Measurements from ENCODE around the gene FER1L5.

FER1L5 gene

DNA sequence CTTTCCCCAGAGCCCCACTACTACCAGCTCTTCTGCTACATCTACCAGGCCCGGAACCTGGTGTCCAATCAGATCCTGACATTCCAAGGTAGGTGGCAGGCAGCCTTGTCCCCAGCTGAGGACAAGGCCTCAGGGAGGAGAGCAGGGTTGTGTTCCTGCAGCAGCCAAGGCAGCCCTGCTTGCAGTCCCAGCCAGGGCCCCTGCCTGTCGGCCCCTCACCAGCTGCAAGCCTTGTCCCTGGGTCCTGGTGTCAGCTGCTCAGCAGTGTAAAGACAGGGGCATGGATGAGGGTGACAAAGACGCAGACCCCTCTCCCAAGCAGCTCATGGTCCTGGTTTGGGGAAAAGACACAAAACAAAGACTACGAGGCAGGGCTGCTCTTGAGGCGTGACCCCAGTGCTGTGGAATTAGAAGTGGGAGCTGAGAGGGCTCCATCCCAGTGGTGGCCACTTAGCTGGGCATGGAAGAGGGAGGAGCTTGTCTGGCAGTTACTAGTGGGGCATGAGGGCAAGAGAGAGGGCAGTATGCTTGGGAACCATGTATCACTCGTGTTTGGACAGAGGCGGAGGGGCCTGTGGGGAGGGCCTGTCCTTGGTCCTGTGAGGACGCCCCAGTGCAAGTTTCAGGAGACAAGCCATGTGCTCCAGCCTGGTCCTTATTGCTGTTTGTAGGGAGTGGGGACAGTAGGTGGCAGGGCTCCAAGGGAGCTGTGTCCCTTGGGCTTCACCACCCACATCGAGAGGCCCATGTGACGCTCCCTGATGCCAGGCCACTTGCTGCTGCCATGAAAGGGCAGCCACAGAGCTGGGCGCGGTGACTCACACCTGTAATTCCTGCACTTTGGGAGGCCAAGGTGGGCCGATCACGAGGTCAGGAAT, 49.8 kb downstream of the FER1L5 start:
- no peak overlapping the region for H3K4me3 ChIP-seq (ENCODE audit: low read depth, low read length)
- TF ChIP-seq, protein P1, sequence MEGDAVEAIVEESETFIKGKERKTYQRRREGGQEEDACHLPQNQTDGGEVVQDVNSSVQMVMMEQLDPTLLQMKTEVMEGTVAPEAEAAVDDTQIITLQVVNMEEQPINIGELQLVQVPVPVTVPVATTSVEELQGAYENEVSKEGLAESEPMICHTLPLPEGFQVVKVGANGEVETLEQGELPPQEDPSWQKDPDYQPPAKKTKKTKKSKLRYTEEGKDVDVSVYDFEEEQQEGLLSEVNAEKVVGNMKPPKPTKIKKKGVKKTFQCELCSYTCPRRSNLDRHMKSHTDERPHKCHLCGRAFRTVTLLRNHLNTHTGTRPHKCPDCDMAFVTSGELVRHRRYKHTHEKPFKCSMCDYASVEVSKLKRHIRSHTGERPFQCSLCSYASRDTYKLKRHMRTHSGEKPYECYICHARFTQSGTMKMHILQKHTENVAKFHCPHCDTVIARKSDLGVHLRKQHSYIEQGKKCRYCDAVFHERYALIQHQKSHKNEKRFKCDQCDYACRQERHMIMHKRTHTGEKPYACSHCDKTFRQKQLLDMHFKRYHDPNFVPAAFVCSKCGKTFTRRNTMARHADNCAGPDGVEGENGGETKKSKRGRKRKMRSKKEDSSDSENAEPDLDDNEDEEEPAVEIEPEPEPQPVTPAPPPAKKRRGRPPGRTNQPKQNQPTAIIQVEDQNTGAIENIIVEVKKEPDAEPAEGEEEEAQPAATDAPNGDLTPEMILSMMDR (IDR thresholded peaks at IDR 0.05; ENCODE audit: control insufficient read depth, extremely low read depth, insufficient read depth): no peak
- no peak for DNase-seq (ENCODE audit: low read depth)

DNA sequence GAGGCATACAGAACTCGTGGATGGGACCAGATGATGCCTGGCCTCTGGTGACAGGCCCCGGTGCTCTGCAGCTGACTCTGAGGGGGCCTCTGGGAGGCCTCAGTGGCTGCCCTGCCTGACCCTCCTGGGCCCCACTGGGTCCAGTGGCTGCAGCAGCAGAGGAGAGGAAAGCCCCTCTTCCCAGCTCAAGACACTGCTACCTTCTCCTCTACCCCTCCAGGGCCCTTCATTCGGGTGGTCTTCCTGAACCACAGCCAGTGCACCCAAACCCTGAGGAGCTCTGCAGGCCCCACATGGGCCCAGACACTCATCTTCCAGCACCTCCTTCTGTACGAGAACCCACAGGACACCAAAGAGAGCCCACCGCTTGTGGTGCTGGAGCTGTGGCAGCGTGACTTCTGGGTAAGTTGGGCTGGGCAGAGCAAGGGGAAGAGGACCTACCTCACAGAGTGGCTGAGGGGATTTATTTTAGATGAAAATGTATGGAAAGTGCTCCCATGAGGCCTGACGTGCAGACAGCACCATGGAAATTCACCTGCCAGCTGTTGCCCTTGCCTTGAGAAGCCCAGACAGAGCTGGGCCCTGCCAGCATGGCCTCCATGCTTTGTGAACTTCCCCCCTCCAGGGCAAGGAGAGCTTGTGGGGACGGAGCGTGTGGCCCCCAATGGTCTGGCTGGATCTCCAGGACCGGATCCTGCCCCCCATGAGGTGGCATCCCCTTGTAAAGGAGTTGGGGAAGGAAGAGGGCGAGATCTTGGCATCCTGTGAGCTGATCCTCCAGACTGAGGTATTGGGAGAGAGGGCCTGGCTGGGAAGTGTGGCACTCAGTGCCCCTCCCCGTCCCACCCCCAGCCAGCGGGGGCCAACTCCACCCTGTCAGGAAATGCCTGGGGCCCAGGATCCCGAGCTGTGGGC, 51.0 kb downstream of the FER1L5 start:
- no peak for DNase-seq (ENCODE audit: low read depth)
- H3K4me3 ChIP-seq (ENCODE audit: low read depth, low read length): no peak overlapping the region
- TF ChIP-seq, protein P1 (IDR thresholded peaks at IDR 0.05; ENCODE audit: control insufficient read depth, extremely low read depth, insufficient read depth): no peak

DNA sequence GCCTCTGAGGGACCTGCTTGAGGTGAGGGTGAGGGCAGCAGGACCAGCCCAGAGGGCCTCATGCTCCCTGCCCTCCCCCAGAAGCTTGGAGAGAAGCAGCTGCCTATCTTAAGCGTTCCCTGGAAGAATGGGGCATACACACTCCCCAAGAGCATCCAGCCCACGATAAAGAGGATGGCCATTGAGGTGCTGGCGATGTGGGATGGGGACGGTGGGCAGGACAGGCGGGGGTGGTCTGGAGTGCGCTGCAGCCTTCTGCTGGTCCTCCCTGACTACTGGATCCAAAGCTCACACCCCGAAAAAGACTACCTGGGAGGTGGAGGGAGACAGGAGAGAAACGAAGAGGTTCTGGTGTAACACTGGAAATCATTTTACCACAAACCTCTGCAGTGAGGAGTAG, 51.7 kb downstream of the FER1L5 start:
- TF ChIP-seq, protein P1 (IDR thresholded peaks at IDR 0.05; ENCODE audit: control insufficient read depth, extremely low read depth, insufficient read depth): no peak
- DNase-seq (ENCODE audit: low read depth): no peak
- H3K4me3 ChIP-seq (ENCODE audit: low read depth, low read length): no peak overlapping the region

DNA sequence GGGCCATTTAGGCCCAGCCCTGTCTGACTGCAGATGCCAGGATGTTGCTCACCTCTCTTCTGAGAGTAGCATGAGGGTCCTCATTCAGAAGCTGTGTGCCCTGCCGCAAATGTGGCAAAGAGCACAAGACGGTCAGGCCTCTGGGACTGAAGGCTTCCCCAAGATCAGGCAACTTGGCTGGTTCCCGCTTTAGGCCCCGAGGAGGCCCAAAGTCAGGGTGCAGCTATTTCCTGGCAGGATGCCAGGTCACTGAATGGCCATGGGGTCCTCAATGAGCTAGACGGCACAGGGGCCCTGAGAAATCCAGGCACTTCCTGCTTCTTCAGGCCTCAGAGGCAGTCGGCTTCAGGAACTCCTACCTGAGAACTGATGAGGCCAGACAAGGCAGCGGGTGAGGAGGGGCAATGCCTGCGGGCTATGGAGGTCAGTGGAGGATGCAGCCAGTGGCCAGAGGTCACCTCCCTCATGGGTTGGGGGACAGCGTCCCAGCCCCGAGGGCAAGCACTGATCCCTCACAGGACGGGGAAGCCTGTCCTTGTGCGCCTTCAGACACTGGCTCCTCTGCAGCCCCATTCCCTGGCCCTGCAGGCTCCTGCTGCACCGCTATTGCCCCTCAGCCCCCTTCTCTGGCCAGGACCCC, 52.4 kb downstream of the FER1L5 start:
- no peak overlapping the region for H3K4me3 ChIP-seq (ENCODE audit: low read depth, low read length)
- TF ChIP-seq, protein P1 (IDR thresholded peaks at IDR 0.05; ENCODE audit: control insufficient read depth, extremely low read depth, insufficient read depth): no peak
- DNase-seq (ENCODE audit: low read depth): no peak

DNA sequence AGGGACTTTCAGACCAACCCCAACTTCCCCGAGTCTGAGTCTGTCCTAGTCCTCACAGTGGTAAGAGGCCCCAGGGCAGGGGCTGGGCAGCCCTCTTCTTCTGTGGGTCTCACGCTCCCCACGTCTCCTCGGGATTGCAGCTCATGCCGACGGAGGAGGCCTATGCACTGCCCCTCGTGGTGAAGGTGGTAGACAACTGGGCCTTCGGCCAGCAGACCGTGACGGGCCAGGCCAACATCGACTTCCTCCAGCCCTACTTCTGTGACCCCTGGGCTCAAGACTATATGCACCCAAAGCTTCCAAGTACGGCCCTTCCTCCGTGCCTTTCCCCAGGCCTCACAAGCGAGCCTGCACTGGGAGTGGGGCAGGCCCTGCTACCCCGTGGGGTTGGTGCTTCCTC, 53.0 kb downstream of the FER1L5 start:
- no peak overlapping the region for H3K4me3 ChIP-seq (ENCODE audit: low read depth, low read length)
- DNase-seq (ENCODE audit: low read depth): no peak
- TF ChIP-seq, protein P1 (IDR thresholded peaks at IDR 0.05; ENCODE audit: control insufficient read depth, extremely low read depth, insufficient read depth): no peak

DNA sequence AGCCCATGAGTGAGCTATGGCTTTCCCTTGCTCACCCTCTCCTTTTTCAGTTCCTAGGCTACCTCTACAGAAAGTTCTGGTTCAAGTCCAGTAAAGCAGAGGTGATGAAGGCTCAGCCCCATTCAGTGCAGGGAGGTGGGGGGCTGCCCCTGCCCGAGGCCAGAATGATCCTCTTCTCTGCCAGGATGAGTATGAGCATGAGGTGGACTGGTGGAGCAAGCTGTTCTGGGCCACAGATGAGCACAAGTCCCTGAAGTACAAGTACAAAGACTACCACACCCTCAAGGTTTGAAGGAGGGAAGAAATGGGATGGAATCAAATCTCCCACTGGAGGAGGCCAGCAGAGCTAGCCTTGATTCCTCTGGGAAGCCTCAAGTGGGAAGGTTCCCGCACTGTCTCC, 54.9 kb downstream of the FER1L5 start:
- no peak overlapping the region for H3K4me3 ChIP-seq (ENCODE audit: low read depth, low read length)
- TF ChIP-seq, protein P1 (IDR thresholded peaks at IDR 0.05; ENCODE audit: control insufficient read depth, extremely low read depth, insufficient read depth): no peak
- DNase-seq (ENCODE audit: low read depth): no peak
